CD4-positive, alpha-beta T cell treated with Interleukin-15 for 1 hour (primary cell): ENCODE results near the gene TGFB2.
"Not testable (repeated sequence)": the region's sequence is repeated elsewhere in the genome, so short reads cannot be mapped to it uniquely, and the experiment has no call there.

Experiments
- DNase-seq: peaks from one replicate; pipeline ENCODE4 v3.0.0-alpha.2; 2020

TGFB2 gene

GRCh38 chr1:218344814-218345672 is at the start of gene TGFB2:
Gene TGFB2 (plus strand): TSS chr1:218345336. CDS start chr1:218346702, 1,366 bp downstream.
- DNase-seq = no peak

GRCh38 chr1:218296162-218296561 is 49.0 kb upstream of the TGFB2 start:
- DNase-seq = no peak

GRCh38 chr1:218297461-218297860 is 47.7 kb upstream of the TGFB2 start:
- DNase-seq = no peak

- DNase-seq = no peak
Measured at GRCh38 chr1:218297867-218298266, 47.3 kb upstream of the TGFB2 start.

GRCh38 chr1:218298398-218298797 is 46.7 kb upstream of the TGFB2 start:
- DNase-seq = no peak

GRCh38 chr1:218299416-218299815 is 45.7 kb upstream of the TGFB2 start:
- DNase-seq = no peak

GRCh38 chr1:218301217-218301616 is 43.9 kb upstream of the TGFB2 start:
- DNase-seq = no peak

- DNase-seq = no peak
Measured at GRCh38 chr1:218302155-218302554, 43.0 kb upstream of the TGFB2 start.

GRCh38 chr1:218303176-218303879 is 41.8 kb upstream of the TGFB2 start:
- no peak for DNase-seq

- DNase-seq = no peak
Measured at GRCh38 chr1:218304281-218305039, 40.7 kb upstream of the TGFB2 start.

GRCh38 chr1:218305472-218306064 is 39.6 kb upstream of the TGFB2 start:
- DNase-seq = no peak

GRCh38 chr1:218312509-218312908 is 32.6 kb upstream of the TGFB2 start:
- no peak for DNase-seq

- no peak for DNase-seq
Measured at GRCh38 chr1:218314316-218314715, 30.8 kb upstream of the TGFB2 start.

- no peak for DNase-seq
Measured at GRCh38 chr1:218315638-218316037, 29.5 kb upstream of the TGFB2 start.

- DNase-seq = no peak
Measured at GRCh38 chr1:218317061-218317460, 28.1 kb upstream of the TGFB2 start.

GRCh38 chr1:218320182-218320581 is 25.0 kb upstream of the TGFB2 start:
- not testable (repeated sequence) for DNase-seq

- DNase-seq = no peak
Measured at GRCh38 chr1:218322762-218323161, 22.4 kb upstream of the TGFB2 start.

GRCh38 chr1:218323568-218324225 is 21.4 kb upstream of the TGFB2 start:
- no peak for DNase-seq

GRCh38 chr1:218324226-218324580 is 20.9 kb upstream of the TGFB2 start:
- no peak for DNase-seq

- DNase-seq = no peak
Measured at GRCh38 chr1:218328769-218329168, 16.4 kb upstream of the TGFB2 start.

GRCh38 chr1:218330043-218330623 is 15.0 kb upstream of the TGFB2 start:
- DNase-seq = no peak

- no peak for DNase-seq
Measured at GRCh38 chr1:218332416-218332815, 12.7 kb upstream of the TGFB2 start.
